ENCODE results near the gene JMJD1C. TPM values are rescaled to one million over a fixed set of nuclear protein-coding genes. Genes with fewer than 3 reads are reported as not detected.
"Not testable (repeated sequence)": the region's sequence is repeated elsewhere in the genome, so short reads cannot be mapped to it uniquely, and the experiment has no call there.

Gene JMJD1C
- total RNA-seq, 1 donor from 2014 or later = 141 TPM

DNA sequence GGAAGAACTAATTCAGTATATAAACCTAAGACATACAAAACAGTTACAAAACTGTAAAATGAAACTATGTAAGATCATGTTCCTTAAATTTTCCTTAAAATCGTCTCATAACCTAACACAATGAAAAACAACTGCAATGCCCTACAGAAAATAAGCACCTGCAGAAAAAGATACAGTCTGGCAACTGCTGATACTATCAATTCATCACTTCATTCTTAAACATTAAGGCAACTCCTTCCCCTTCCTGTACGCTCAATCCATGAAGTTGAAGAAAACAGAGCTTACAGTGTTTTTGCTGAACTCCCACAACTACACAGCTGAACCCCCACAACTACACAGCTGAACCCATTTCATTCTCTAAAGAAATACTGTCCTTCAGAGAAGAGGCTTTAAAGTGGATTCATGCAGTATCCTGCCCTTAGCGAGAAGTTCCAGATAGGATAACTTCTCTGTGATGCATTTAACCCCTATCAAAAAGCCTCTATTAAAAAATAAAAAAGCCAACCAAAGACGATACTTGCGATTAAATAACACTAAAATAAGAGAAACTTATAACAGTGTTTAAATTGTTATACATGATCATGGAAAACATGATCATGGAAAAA is 50.0 kb downstream of the JMJD1C start:
- no peak for DNase-seq (ENCODE audit: low spot score)
- intact Hi-C loops (cut with DNase I) = no loop called here
- peak; percentile 62 for ATAC-seq

DNA sequence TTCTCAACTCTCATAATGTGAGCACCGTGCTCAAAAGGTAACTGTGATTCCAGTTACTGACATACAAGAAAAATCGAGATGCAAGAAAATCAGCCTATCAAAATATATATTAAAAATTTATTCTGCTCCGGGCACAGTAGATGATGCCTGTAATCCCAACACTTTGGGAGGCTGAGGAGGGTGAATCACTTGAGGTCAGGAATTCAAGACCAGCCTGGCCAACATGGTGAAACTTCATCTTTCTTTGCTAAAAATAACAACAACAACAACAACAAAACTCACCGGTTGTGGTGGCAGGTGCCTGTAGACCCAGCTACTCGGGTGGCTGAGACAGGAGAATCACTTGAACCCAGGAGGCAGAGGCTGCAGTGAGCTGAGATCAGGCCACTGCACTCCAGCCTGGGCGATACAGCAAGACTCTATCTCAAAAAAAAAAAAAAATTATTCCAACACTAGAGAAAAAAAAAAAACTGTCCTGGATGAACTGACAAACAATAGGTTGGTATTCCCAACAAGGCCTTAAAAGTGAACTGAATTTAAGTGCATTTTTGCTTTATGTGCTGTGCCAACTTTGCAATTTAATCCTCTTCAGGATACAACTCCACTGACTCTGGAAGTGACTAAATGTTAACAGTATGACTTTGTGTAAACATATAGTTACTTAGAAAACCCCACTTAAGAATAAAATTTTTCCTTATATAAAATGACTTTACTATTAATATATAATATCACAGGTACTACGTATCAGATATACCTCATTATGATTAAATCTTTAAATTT is 51.1 kb downstream of the JMJD1C start:
- DNase-seq (ENCODE audit: low spot score) (no peak), ATAC-seq (no peak)
- intact Hi-C loops (cut with DNase I) = no loop called here

DNA sequence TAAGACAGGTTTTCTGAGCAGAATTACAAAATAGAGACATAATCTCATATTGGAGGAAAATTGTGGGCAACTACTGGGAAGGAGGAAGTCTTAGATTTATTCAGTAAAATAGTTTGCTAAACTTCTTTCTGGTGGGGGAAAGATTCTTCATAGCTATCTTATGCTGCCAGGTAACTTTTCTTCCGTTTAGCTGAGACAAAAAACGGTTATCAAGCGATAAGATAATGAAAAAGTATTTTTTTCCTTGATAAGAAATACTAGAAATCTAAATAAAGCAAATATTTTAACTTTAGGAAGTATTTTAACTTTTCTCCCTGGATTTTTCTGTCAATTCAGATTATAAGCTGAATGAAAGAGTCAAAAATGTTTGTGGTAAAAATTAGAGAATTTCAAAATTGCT is 52.3 kb downstream of the JMJD1C start:
- no peak for DNase-seq (ENCODE audit: low spot score)
- ATAC-seq = no peak
- intact Hi-C loops (cut with DNase I) = no loop called here

DNA sequence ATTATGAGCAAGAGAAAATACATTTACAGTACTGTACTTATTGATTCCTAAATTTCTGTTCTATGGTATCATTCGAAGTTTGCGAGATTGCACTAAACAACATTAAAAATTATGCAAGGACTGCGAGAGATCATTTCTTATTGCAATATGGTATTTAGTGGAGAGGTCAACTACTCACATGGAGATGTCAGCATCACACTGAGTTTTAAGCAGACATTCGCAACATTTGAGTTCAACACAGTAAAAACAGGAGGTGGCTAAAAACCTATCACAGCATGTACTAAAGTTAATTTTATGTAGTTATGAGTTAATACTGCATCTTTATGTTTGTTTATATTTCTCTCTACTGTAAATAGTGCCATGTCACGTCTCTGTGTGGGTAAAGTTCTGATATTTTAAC is 53.5 kb downstream of the JMJD1C start:
- DNase-seq (ENCODE audit: low spot score) (no peak), ATAC-seq (no peak)
- intact Hi-C loops (cut with DNase I) = no loop called here

DNA sequence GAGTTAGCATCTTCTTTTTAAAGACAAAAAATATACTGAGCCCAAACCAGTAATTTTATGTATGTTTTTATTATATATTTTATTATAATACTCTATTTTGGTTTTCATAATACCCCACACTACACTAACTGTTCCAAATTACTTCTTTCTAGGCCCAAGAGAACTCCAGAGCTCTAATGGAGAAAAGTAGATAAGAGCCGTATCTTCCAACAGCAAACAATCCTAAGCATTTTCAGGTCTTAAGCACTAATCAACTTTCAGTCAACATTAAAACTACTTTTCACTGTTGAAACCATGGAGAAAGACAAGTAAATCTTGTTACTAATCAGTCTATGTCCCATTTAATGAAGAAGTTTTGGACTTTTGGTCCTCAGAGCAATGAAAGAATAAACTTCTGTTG is 55.1 kb downstream of the JMJD1C start:
- intact Hi-C loops (cut with DNase I) = no loop called here
- ATAC-seq = no peak
- DNase-seq (ENCODE audit: low spot score) = no peak

DNA sequence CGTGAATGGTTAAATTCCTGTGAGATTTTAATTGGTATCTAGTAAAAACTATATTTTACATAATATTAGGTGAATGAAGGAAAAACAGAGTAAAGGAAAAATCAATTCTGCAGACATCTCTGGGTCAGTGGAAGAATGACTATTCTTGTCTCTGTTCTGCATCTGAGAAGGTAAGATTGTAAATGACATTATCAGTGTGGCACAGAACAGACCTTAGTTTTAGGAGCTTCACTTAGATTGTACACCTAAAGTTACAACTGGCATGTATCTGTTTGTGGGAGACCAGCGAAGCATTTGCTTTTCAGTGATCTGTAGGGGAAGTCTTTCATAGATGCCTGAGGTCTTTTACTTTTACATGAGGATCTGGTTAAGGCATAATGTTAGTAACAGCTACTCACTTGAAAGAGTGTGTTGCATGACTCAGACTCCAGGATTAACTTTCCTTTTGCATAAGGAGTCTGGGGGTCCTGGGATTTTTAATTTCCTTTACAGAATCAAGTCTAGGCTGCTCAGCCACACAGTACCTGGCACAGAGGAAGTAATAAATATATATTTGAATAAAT is 56.2 kb downstream of the JMJD1C start:
- ATAC-seq = no peak
- DNase-seq (ENCODE audit: low spot score) = no peak
- intact Hi-C loops (cut with DNase I) = no loop called here

DNA sequence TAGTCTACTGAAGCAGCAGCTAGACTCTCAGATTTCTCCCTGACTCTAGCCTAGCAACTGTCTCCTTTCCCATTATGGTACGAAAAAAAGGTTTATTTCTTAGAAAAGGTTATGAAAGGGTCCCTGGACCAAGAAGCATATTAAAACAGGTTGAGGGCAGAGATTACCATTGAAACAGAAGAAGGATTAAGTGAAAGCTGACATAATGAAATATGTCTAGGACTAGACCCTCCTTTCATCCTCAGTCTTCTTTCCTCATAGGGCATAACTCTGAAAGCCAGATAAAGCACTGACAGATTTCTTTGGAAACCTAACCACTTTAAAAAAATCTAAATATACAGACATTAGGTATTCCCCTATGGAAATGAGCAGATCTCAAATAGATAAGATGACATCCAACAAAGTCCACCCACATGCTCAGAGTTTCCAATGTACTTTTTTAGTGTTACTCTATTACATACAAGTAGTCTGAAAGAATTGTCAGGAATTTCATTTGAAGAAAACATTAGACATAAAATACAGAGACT is 58.6 kb downstream of the JMJD1C start:
- no peak for ATAC-seq
- intact Hi-C loops (cut with DNase I) = no loop called here

DNA sequence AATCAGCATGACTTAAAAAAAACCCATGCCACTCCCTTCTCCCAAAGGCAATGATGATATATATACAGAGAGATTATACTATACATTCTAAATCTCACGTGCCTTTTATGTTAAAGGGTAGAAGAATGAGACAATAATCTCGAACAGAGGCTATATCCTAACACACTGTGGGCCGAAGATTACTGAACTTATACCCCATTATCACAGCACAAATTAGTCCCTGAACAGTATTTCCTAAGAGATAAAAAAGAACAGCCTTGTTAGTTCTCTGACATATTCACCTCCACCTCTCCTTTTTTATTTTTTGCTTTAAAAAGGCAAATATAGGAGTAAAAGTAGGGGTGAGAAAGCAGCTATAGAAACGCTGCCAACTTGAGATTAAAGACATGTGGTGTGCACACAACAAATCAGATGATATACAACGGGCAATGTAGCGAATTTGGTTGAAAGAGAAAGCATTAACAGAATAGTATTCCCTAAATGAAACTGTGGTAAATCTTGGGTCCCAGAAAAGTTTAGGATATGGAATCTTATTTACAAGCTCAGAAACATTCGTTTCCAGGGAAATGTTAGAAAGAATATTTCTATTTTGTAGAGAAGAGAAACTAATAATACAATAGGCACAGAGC is 69.5 kb downstream of the JMJD1C start:
- DNase-seq (ENCODE audit: low spot score) (no peak), ATAC-seq (no peak)
- intact Hi-C loops (cut with DNase I) = no loop called here

More for the DNA sequence above, 58.6 kb downstream of the JMJD1C start:
- no peak for DNase-seq (ENCODE audit: low spot score)

DNA sequence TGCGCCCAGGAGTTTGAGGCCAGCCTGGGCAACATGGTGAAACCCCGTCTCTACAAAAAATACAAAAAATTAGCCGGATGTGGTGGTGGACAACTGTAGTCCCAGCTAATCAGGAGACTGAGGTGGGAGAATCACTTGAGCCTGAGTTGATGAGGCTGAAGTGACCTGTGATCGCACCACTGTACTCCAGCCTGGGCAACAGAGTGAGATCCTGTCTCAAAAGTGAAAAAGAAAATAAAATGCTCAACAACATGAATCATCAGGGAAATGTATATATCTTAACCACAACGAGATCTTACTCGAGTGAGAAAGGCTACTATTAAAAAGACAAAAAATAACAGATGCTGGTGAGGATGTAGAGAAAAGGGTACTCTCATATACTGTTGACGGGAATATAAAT is 72.7 kb downstream of the JMJD1C start:
- ATAC-seq (no peak), DNase-seq (ENCODE audit: low spot score) (no peak)

DNA sequence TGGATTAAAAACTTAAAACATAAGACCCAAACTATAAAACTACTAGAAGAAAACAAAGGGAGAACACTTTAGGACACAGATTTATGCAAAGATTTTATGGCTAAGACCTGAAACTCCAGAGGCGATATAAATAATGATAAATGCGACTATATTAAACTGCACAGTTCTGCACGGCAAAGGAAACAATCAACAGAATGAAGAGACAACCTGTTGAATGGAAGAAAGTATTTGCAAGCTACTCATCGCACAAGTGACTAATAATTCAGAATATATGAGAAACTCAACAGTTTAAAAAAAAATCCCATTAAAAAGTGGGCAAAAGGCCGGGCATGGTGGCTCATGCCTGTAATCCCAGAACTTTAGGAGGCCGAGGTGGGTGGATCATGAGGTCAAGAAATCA is 73.6 kb downstream of the JMJD1C start:
- ATAC-seq = no peak
- no peak for DNase-seq (ENCODE audit: low spot score)
- intact Hi-C loops (cut with DNase I) = no loop called here

More for the DNA sequence above, 72.7 kb downstream of the JMJD1C start:
- intact Hi-C loops (cut with DNase I) = no loop called here

DNA sequence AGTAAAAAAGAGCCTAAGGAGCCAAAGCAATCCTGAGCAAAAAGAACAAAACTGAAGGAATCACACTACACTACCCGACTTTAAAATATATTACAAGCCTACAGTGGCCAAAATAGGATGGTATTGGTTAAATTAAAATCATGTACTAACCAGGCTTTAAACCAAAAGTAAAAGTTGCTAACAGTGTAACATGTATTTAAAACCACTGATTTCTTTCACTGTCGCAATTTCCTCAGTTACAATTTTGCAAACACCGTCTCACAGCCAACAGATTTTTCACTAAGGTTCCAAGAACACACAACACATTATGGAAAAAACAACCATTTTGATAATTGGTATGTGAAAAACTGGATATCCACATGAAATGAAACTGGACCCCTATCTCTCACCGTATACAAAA is 74.0 kb downstream of the JMJD1C start:
- ATAC-seq (no peak), DNase-seq (ENCODE audit: low spot score) (no peak)
- intact Hi-C loops (cut with DNase I) = no loop called here

DNA sequence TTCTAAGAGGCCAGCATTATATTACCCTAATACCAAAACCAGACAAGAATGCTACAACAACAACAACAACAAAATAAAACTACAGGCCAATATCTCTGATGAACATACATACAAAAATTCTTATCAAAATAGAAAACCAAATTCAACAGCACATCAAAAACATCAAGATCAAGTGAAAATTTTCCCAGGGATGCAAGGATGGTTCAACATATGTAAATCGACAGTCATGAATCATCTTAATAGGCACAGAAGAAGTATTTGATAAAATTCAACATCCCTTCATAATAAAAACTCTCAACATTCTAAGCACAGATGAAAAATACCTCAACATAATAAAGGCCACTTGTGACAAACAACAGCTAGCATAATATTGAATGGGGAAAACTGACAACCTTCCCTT is 75.3 kb downstream of the JMJD1C start:
- intact Hi-C loops (cut with DNase I) = no loop called here

DNA sequence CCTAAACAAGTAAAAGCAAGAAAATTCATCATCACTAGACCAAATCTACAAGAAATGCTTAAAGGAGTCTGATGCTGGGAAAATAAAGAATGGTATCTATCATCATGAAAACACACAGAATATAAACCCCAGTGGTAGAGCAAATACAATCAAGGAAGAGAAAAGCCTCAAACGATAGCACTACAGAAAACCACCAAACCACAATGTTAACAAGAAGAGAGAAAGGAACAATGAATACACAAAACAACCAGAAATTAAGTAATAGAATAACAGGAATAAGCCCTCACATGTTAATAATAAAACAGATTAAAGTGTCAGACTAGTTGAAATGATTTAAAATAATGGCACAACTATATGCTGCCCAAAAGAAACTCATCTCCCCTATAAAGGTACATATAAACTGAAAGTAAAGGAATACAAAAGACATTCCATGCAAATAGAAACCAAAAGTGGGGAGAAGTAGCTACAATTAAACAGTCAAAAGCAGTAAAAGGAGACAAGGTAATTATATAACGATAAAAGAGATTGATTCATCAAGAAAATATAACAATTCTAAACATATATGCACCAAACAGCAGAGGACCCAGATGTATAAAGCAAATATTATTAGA is 77.3 kb downstream of the JMJD1C start:
- intact Hi-C loops (cut with DNase I) = no loop called here
- DNase-seq (ENCODE audit: low spot score) = no peak
- ATAC-seq = no peak

More for the DNA sequence above, 75.3 kb downstream of the JMJD1C start:
- ATAC-seq (no peak), DNase-seq (ENCODE audit: low spot score) (no peak)

DNA sequence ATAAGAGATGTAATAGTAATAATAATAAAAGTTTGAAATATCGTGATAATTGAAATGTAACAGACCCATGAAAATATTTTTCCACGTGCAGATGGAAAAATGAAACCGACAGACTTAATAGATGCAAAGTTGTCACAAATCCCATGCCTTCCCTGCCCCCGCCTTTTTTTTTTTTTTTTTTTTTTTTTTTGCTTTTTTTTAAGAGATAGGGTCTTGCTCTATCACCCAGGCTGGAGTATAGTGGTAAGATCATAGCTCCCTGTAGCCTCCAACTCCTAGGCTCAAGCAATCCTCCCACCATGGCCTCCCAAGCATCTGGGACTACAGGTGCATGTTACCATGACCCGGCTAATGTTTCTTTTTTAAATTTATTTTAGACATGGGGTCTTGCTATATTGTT is 80.5 kb downstream of the JMJD1C start:
- intact Hi-C loops (cut with DNase I) = no loop called here
- ATAC-seq = no peak
- DNase-seq (ENCODE audit: low spot score) = no peak

DNA sequence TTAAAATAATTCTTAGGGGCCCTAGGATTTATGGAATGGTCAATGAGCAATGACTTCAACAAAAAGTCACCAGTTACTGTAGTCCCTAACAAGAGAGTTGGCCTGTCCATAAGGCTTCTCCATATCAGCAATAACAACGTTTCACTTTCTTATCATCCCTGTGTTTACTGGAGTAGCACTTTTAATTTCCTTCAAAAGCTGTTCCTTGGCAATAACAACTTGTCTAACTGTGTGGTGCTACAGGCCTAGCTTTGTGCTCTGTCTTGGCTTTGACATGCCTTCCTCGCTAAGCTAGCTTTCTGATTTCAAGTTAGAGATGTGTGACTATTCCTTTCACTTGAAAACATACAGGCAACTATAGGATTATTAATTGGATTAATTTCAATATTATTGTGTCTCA is 81.1 kb downstream of the JMJD1C start:
- DNase-seq (ENCODE audit: low spot score) = no peak
- intact Hi-C loops (cut with DNase I) = no loop called here
- ATAC-seq = no peak

DNA sequence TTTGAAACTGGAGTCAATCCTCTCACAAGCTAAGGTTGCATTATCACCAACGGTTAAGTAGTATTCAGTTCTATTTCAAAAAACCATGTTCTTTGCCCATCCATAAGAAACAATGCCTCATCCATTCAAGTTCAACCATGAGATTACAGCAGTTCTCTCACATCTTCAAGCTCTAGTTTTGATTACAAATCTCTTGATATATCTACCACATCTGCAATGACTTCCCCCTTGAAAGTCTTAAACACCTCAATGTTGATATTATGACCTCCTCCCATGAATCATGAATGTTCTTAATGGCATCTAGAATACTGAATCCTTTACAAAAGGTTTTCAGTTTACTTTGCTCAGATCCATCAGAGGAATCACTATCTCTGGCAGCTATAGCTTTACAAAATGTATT is 81.8 kb downstream of the JMJD1C start:
- intact Hi-C loops (cut with DNase I) = no loop called here
- DNase-seq (ENCODE audit: low spot score) (no peak), ATAC-seq (no peak)

DNA sequence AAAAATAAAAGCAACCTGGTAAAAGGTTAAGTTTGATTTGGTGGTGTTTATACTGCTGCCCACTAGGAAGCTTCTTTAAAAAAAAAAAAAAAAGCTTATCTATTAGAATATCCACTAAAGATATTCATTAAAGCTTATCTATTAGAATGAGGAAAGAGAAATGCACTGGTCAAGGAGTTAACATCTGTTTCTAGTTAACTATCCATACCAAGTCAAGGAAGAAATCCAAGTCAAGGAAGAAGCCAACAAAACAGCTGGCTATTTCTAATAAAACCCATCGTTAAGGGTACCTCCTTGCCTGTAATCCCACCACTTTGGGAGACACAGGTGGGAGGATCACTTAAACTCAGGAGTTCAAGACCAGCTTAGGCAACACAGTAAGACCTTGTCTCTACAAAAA is 82.6 kb downstream of the JMJD1C start:
- ATAC-seq = no peak
- intact Hi-C loops (cut with DNase I) = no loop called here

DNA sequence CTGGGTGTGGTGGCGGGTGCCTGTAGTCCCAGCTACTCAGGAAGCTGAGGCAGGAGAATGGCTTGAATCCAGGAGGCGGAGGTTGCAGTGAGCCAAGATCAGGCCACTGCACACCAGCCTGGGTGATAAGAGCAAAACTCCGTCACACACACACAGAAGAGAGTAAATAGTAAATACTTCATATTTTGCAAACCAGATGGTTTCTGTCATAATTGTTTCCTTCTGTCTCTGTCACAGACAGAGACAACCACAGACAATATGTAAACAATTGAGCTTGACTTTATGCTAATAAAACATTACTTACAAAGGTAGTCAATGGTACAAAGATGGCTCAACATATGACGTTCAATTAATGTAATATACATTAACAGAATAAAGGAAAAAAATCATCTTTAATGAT is 83.7 kb downstream of the JMJD1C start:
- no peak for ATAC-seq
- DNase-seq (ENCODE audit: low spot score) = no peak
- intact Hi-C loops (cut with DNase I) = no loop called here

More for the DNA sequence above, 82.6 kb downstream of the JMJD1C start:
- DNase-seq (ENCODE audit: low spot score) = no peak

DNA sequence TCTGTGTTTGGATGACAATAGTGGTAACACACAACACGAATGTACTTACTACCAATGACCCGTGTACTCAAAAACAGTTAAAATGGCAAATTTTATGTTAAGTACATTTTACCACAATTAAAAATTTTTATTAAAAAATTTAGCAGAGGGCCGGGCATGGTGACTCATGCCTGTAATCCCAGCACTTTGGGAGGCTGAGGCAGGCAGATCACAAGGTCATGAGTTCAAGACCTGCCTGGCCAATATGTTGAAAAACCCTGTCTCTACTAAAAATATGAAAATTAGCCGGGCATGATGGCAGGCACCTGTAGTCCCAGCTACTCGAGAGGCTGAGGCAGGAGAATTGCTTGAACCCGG is 88.5 kb downstream of the JMJD1C start:
- DNase-seq (ENCODE audit: low spot score); ATAC-seq; intact Hi-C loops (cut with DNase I): not testable (repeated sequence)
